Neural cell (in vitro differentiated cells): ENCODE measurements around the gene PROSER1.

Source experiments
- MXI1 ChIP-seq: fragments of 450-650 bp; conservative IDR thresholded peaks from 2 replicates; pipeline ENCODE4 v1.6.1; 2014; ENCODE audit warnings: antibody characterized with exemption, mild to moderate bottlenecking; ENCODE audit not compliant: poor library complexity, severe bottlenecking
- POLR2AphosphoS5 ChIP-seq: IDR thresholded peaks from 2 replicates; pipeline ENCODE4 v1.6.1; 2012
- RAD21 ChIP-seq: fragments of 450-650 bp; conservative IDR thresholded peaks from 2 replicates; pipeline ENCODE4 v1.6.1; 2014; ENCODE audit warnings: antibody characterized with exemption, mild to moderate bottlenecking, moderate library complexity
- REST ChIP-seq: IDR thresholded peaks from 2 replicates; pipeline ENCODE4 v1.6.1; 2012; ENCODE audit warnings: borderline replicate concordance
- SMC3 ChIP-seq: fragments of 450-650 bp; conservative IDR thresholded peaks from 2 replicates; pipeline ENCODE4 v1.6.1; 2014; ENCODE audit warnings: antibody characterized with exemption, mild to moderate bottlenecking, moderate library complexity; ENCODE audit not compliant: poor library complexity
- TAF1 ChIP-seq: IDR thresholded peaks from 2 replicates; pipeline ENCODE4 v1.6.1; 2012; ENCODE audit warnings: low read depth
- TF ChIP-seq, protein P1 (sequence below): fragments of 450-650 bp; IDR thresholded peaks from 2 replicates; pipeline ENCODE4 v1.5.1; 2014; ENCODE audit warnings: antibody characterized with exemption, mild to moderate bottlenecking, moderate library complexity; ENCODE audit not compliant: poor library complexity, severe bottlenecking

GRCh38 chr13:39052944-39053343 lies 15.1 kb upstream of the PROSER1 start:
- TF ChIP-seq POLR2AphosphoS5 (no peak), REST (no peak), TAF1 (no peak), SMC3 (no peak), MXI1 (no peak), RAD21 (no peak)
- TF ChIP-seq, protein P1, sequence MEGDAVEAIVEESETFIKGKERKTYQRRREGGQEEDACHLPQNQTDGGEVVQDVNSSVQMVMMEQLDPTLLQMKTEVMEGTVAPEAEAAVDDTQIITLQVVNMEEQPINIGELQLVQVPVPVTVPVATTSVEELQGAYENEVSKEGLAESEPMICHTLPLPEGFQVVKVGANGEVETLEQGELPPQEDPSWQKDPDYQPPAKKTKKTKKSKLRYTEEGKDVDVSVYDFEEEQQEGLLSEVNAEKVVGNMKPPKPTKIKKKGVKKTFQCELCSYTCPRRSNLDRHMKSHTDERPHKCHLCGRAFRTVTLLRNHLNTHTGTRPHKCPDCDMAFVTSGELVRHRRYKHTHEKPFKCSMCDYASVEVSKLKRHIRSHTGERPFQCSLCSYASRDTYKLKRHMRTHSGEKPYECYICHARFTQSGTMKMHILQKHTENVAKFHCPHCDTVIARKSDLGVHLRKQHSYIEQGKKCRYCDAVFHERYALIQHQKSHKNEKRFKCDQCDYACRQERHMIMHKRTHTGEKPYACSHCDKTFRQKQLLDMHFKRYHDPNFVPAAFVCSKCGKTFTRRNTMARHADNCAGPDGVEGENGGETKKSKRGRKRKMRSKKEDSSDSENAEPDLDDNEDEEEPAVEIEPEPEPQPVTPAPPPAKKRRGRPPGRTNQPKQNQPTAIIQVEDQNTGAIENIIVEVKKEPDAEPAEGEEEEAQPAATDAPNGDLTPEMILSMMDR, result no peak
